Endothelial cell of umbilical vein (primary cell): ENCODE results near the gene NEIL3. TPM values are rescaled to one million over a fixed set of nuclear protein-coding genes. Genes with fewer than 3 reads are reported as not detected.

Source experiments
- BruUV-seq: library from RNA; stranded (reverse); fragments of 400-500 nt; replicated peaks from 2 replicates; lab custom pipeline; 2021; lab: Mats Ljungman, UMichigan
- CTCF ChIA-PET: fragments of 300-600, 350-600 bp; sonication (Branson Sonifier 250); formaldehyde crosslinking; loops from one replicate; lab custom pipeline; 2021; ENCODE audit warnings: antibody characterized with exemption, inconsistent platforms; lab: Charles Lee
- POLR2A ChIA-PET: fragments of 300-600, 350-600 bp; sonication (Branson Sonifier 250); formaldehyde crosslinking; loops from one replicate; lab custom pipeline; 2021; ENCODE audit warnings: antibody characterized with exemption, inconsistent platforms; lab: Charles Lee
- DNase-seq: peaks from one replicate; pipeline ENCODE4 v3.0.0-alpha.2; 2011; ENCODE audit warnings: low read depth, low spot score
- FAIRE-seq: peaks from 2 replicates; lab custom pipeline; 2011; peaks lifted over from hg19 to GRCh38; lab: Jason Lieb, UNC
- H2AFZ ChIP-seq: 2 replicates; pipeline ENCODE4 v1.6.0; 2012; ENCODE audit warnings: low read depth, low read length, control low read depth, inconsistent platforms
- H3K27ac ChIP-seq: 2 replicates; pipeline ENCODE4 v1.5.1; 2011; ENCODE audit warnings: low read depth, mild to moderate bottlenecking, control low read depth, low read length, moderate library complexity; ENCODE audit not compliant: insufficient read depth
- H3K27me3 ChIP-seq, 2 experiments: 2 replicates each; pipeline versions ENCODE4 v1.6.0 to v1.6.1; 2011; ENCODE audit warnings: low read length in 2 of 2, mixed read lengths in 1 of 2; ENCODE audit not compliant: control insufficient read depth in 2 of 2, insufficient read depth in 2 of 2
- H3K36me3 ChIP-seq, 2 experiments: 2 replicates in 1 of 2; 3 replicates in 1 of 2; pipeline ENCODE4 v1.5.1; 2011; ENCODE audit warnings: low read length in 2 of 2, mild to moderate bottlenecking in 1 of 2, moderate library complexity in 1 of 2; ENCODE audit not compliant: control insufficient read depth in 2 of 2, insufficient read depth in 2 of 2; ENCODE audit errors: extremely low read depth in 1 of 2
- H3K4me1 ChIP-seq: 3 replicates; pipeline ENCODE4 v1.5.1; 2011; ENCODE audit warnings: mild to moderate bottlenecking, low read length; ENCODE audit not compliant: control insufficient read depth, insufficient read depth; ENCODE audit errors: extremely low read depth
- H3K4me2 ChIP-seq: 2 replicates; pipeline ENCODE4 v1.6.1; 2011; ENCODE audit warnings: low read length, control low read depth, mixed read lengths; ENCODE audit not compliant: insufficient read depth
- H3K4me3 ChIP-seq, 3 experiments: fragments of 200-600 bp in 1 of 3; sonication (generic), shearing (Covaris generic) in 1 of 3; replicated peaks in 1 of 3; 2 replicates each; pipeline ENCODE4 v1.5.1; 2011 to 2016; ENCODE audit warnings: control low read depth in 3 of 3, low read length in 3 of 3, mild to moderate bottlenecking in 2 of 3, inconsistent platforms in 1 of 3, low read depth in 1 of 3, moderate library complexity in 1 of 3; ENCODE audit not compliant: insufficient read depth in 1 of 3
- H3K79me2 ChIP-seq: 2 replicates; pipeline ENCODE4 v1.6.0; 2012; ENCODE audit warnings: low read length, inconsistent platforms; ENCODE audit not compliant: control insufficient read depth, insufficient read depth
- H3K9ac ChIP-seq: replicated peaks from 2 replicates; pipeline ENCODE3; 2011; ENCODE audit warnings: low read length, control low read depth; ENCODE audit not compliant: insufficient read depth; ENCODE audit errors: extremely low read depth
- H3K9me1 ChIP-seq: replicated peaks from 3 replicates; pipeline ENCODE4 v1.6.0; 2011; ENCODE audit warnings: mild to moderate bottlenecking, low read length; ENCODE audit not compliant: control insufficient read depth, insufficient read depth; ENCODE audit errors: extremely low read depth
- H3K9me3 ChIP-seq: replicated peaks from 2 replicates; pipeline ENCODE4 v1.5.1; 2012; ENCODE audit warnings: low read length, inconsistent platforms; ENCODE audit not compliant: control insufficient read depth, insufficient read depth
- H4K20me1 ChIP-seq: replicated peaks from 2 replicates; pipeline ENCODE3; 2011; ENCODE audit warnings: mild to moderate bottlenecking, low read length; ENCODE audit not compliant: control insufficient read depth, insufficient read depth; ENCODE audit errors: extremely low read depth
- FOS ChIP-seq: IDR thresholded peaks from 2 replicates; pipeline ENCODE4 v1.6.1; 2011; ENCODE audit warnings: mild to moderate bottlenecking, low read length, moderate library complexity, borderline replicate concordance; ENCODE audit not compliant: insufficient read depth
- GATA2 ChIP-seq: IDR thresholded peaks from 2 replicates; pipeline ENCODE4 v1.7.0; 2011; ENCODE audit warnings: low read depth, mild to moderate bottlenecking, moderate library complexity, mixed read lengths, low read length; ENCODE audit not compliant: insufficient read length, insufficient read depth
- JUN ChIP-seq: IDR thresholded peaks from 2 replicates; pipeline ENCODE4 v1.6.1; 2011; ENCODE audit warnings: borderline replicate concordance, low read depth; ENCODE audit not compliant: insufficient read length, insufficient read depth
- MYC ChIP-seq: IDR thresholded peaks from one replicate; pipeline ENCODE4 v1.6.1; 2011; ENCODE audit warnings: mild to moderate bottlenecking, low read depth, low read length
- dilution Hi-C: fragments of 300-500 bp; cut with MboI; formaldehyde crosslinking; loops from one replicate; pipeline ENCODE4 v1.15.0; 2019; ENCODE audit warnings: low sequenced_read_pairs; ENCODE audit not compliant: extremely low pct_ligation_motif_present
- intact Hi-C: fragments of 100-400 bp; cut with micrococcal nuclease; formaldehyde crosslinking; loops from one replicate; pipeline ENCODE4 v1.10.0; 2022
- polyA plus RNA-seq, 4 experiments: library from polyadenylated mRNA; depleted of rRNA in 3 of 4; stranded (reverse) in 3 of 4; unstranded in 1 of 4; fragments of >200 nt; gene quantifications; 2 replicates each; pipeline versions ENCODE4 v1.2.1 to v1.2.3, GENCODE V29; 2011 to 2012; ENCODE audit warnings: missing spikeins in 1 of 4
- total RNA-seq: library from RNA; stranded (reverse); gene quantifications from 2 replicates; pipeline ENCODE4 v1.2.3, GENCODE V29; 2021
- TF ChIP-seq, protein P1 (sequence below), 2 donors: IDR thresholded peaks; 1 replicate in 1 of 2; 2 replicates in 1 of 2; pipeline ENCODE4 v1.5.1; 2011; ENCODE audit warnings: low read length in 2 of 2, mild to moderate bottlenecking in 2 of 2, moderate library complexity in 2 of 2, control low read depth in 1 of 2, inconsistent platforms in 1 of 2, low read depth in 1 of 2; ENCODE audit not compliant: insufficient read depth in 1 of 2; ENCODE audit errors: extremely low read depth in 1 of 2
- TF ChIP-seq, protein P2 (sequence below): IDR thresholded peaks from 2 replicates; pipeline ENCODE4 v1.6.1; 2011; ENCODE audit not compliant: insufficient read depth, insufficient read length

NEIL3 gene
- total and polyA plus RNA-seq, 2 donors (not counting 3 experiments of a cell fraction or from before 2014, with no cell fraction given): 3.7 to 6.9 TPM

DNA sequence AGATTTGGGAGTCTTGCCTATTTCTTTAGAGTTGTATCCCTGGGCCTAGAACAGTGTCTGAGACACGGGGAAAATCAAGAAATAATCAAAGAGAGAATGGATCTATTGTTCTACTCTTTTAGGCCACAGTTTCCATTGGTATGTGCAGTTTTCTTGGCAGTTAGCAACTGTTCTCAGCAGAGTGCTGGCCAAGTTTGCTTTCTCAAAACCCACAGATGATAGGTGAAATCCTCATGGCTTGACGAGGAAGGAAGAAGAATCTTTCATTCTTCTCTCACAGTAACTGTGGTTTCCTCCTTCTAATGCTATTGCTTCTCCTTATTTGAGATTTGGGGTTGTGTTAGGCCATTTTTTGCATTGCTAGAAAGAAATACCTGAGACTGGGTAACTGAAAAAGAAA lies 90.4 kb downstream of the NEIL3 start:
- dilution Hi-C loops: no loop called here
- intact Hi-C loops: no loop called here
- H3K36me3 ChIP-seq: no peaks in the 10 kb centered on the region
- H4K20me1 ChIP-seq: no peaks in the 10 kb centered on the region
- ChIA-PET CTCF (no interaction called here), POLR2A (no interaction called here)
- H3K27me3 ChIP-seq: peaks cover 0 to 2% of the 10 kb centered on the region in 2 experiments
- TF ChIP-seq, protein P1, sequence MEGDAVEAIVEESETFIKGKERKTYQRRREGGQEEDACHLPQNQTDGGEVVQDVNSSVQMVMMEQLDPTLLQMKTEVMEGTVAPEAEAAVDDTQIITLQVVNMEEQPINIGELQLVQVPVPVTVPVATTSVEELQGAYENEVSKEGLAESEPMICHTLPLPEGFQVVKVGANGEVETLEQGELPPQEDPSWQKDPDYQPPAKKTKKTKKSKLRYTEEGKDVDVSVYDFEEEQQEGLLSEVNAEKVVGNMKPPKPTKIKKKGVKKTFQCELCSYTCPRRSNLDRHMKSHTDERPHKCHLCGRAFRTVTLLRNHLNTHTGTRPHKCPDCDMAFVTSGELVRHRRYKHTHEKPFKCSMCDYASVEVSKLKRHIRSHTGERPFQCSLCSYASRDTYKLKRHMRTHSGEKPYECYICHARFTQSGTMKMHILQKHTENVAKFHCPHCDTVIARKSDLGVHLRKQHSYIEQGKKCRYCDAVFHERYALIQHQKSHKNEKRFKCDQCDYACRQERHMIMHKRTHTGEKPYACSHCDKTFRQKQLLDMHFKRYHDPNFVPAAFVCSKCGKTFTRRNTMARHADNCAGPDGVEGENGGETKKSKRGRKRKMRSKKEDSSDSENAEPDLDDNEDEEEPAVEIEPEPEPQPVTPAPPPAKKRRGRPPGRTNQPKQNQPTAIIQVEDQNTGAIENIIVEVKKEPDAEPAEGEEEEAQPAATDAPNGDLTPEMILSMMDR (IDR thresholded peaks at IDR 0.05; ENCODE audit: extremely low read depth in 1 of 2, insufficient read depth in 1 of 2, low read depth in 1 of 2, low read length in 2 of 2): no peak
- TF ChIP-seq, protein P2, sequence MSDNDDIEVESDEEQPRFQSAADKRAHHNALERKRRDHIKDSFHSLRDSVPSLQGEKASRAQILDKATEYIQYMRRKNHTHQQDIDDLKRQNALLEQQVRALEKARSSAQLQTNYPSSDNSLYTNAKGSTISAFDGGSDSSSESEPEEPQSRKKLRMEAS: no peak
- no peak overlapping the region for H3K9ac ChIP-seq
- DNase-seq: no peak
- H3K79me2 ChIP-seq: no peaks in the 10 kb centered on the region
- BruUV-seq: no TSS peak
- H3K9me1 ChIP-seq: no peaks in the 10 kb centered on the region
- no peak overlapping the region for H3K27ac ChIP-seq
- no peak overlapping the region for H3K4me2 ChIP-seq
- no peak for FAIRE-seq
- no peaks in the 10 kb centered on the region for H3K9me3 ChIP-seq
- H3K4me1 ChIP-seq: no peaks in the 10 kb centered on the region
- H3K4me3 ChIP-seq: no peak overlapping the region
- H2AFZ ChIP-seq: no peak overlapping the region

DNA sequence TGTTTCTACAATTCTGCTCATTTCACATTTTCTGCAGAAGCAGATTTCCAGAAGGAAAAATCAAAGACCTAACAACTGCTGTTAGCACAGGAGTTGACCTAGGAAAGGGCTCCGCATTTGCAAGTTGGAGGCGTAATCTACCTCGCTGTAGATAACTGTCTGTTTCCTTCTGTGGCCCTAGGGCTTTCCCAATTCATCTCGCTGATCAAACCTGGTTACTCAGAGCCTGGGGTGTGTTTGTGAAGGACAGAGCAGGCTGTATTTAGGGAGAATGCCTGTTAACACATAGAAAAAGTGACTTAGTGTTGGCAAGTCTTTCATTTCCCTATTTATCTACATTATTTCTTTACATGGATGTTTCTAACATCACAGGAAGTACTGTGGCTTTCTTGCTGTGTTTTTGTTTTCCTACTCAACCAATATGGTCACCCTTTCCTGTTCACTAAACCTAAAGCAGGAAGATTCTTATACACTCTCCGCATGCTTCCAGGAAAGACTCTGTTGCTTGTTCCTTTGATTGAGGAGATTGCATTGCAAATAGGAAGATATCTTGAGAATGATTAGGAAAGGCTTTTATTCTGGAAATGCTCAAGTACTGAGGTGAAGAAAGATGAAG lies 92.1 kb downstream of the NEIL3 start:
- no peak overlapping the region for H3K27ac ChIP-seq
- BruUV-seq: no TSS peak
- no peaks in the 10 kb centered on the region for H3K36me3 ChIP-seq
- no peaks in the 10 kb centered on the region for H3K9me1 ChIP-seq
- H3K79me2 ChIP-seq: no peaks in the 10 kb centered on the region
- no peak overlapping the region for H3K9ac ChIP-seq
- H3K4me2 ChIP-seq: no peak overlapping the region
- DNase-seq (no peak), FAIRE-seq (no peak)
- peaks cover 0 to 2% of the 10 kb centered on the region in 2 experiments for H3K27me3 ChIP-seq
- H2AFZ ChIP-seq: no peak overlapping the region
- no peaks in the 10 kb centered on the region for H3K9me3 ChIP-seq
- dilution Hi-C loops (no loop called here), intact Hi-C loops (no loop called here)
- TF ChIP-seq, protein P2: no peak
- TF ChIP-seq MYC (no peak), JUN (no peak), FOS (no peak), GATA2 (no peak)
- TF ChIP-seq, protein P1 (IDR thresholded peaks at IDR 0.05; ENCODE audit: extremely low read depth in 1 of 2, insufficient read depth in 1 of 2, low read depth in 1 of 2, low read length in 2 of 2): no peak
- CTCF ChIA-PET: no interaction called here
- H3K4me1 ChIP-seq: no peaks in the 10 kb centered on the region
- POLR2A ChIA-PET: no interaction called here
- H4K20me1 ChIP-seq: no peaks in the 10 kb centered on the region
- no peak overlapping the region for H3K4me3 ChIP-seq
